NT2/D1 (cell line): ENCODE measurements around the gene FAM110A.

Source experiments
- SUZ12 ChIP-seq: IDR thresholded peaks from 2 replicates; pipeline ENCODE4 v1.6.1; 2011; ENCODE audit not compliant: insufficient read length, insufficient read depth; ENCODE audit errors: extremely low read depth
- YY1 ChIP-seq: IDR thresholded peaks from 2 replicates; pipeline ENCODE4 v1.6.1; 2011; ENCODE audit not compliant: insufficient read length, insufficient read depth
- ZNF274 ChIP-seq: IDR thresholded peaks from 2 replicates; pipeline ENCODE4 v1.6.1; 2011; ENCODE audit warnings: mild to moderate bottlenecking, low read depth, low read length

DNA sequence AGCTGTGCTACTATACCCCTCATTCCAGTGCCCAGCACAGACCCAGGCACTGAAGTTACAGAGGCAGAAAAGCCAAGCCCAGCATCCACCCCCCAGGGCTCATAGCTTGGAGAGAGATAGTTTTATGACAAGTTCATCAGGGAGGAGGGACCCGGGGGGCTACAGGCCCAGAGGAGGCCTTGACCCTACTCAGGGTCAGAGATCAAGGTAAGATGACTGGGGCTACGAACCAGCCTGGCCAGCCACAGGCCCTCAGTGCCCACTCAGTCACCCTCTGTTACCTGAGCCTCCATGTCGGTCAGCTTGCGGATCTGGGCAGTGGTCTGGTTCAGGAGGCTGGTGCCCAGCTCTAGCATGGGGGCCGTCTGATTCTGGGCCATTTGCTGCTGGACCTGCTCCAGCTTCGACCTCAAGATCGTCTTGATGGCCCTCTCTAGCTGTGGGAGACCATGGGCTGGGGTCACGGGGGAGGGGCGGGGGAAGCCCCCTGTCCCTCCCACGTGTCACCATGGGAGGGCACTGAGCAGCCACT is 56.5 kb downstream of the FAM110A start:
- no peak for TF ChIP-seq ZNF274
- no peak for TF ChIP-seq SUZ12
- TF ChIP-seq YY1, result no peak
